ENCODE data around the gene GXYLT1. TPM values are rescaled to one million over a fixed set of nuclear protein-coding genes. Genes with fewer than 3 reads are reported as not detected.

The GXYLT1 gene
- total RNA-seq, 6 experiments from 2014 or later, result 9.3 to 13.8 (median 10.8) TPM

DNA sequence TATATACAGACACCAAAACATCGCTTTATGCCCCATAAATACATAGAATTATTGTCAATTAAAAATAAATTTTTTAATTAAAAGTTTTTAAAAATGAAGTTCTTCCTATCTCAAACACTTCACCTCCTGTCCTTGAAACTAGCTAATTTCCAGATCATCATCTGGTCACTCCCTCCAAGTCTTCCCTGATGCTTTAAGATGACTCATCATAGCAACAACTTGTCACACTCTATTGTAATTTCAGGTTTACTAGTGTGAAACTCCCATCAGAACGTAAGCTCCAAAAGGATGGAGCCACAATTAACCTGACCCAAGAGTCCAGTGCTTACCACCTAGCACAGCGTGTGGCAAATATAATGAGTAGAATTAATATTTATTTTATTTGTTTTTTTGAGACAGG, 16.3 kb downstream of the GXYLT1 start:
- H3K27ac ChIP-seq, result no peak overlapping the region
- WGBS (ENCODE audit: insufficient coverage, low coverage, low lambda C conversion rate, missing lambda C conversion rate), result 90% methylated on average over 3 of the region's 3 CpGs
- DNase-seq (no peak), ATAC-seq (no peak)
- H3K27me3 ChIP-seq, result no peaks in the 10 kb centered on the region
- H3K9me3 ChIP-seq, result no peaks in the 10 kb centered on the region
- peaks cover 0 to 37% (median 14%) of the 10 kb centered on the region in 4 donors for H3K4me1 ChIP-seq
- intact Hi-C loops (cut with DNase I), result loop anchor here in 1 of 2 donors (5.0 kb wide), 1 partner anchor 204 kb away; no protein-coding TSS in a partner anchor
- H3K36me3 ChIP-seq, result no peaks in the 10 kb centered on the region
- TF ChIP-seq, protein P1, sequence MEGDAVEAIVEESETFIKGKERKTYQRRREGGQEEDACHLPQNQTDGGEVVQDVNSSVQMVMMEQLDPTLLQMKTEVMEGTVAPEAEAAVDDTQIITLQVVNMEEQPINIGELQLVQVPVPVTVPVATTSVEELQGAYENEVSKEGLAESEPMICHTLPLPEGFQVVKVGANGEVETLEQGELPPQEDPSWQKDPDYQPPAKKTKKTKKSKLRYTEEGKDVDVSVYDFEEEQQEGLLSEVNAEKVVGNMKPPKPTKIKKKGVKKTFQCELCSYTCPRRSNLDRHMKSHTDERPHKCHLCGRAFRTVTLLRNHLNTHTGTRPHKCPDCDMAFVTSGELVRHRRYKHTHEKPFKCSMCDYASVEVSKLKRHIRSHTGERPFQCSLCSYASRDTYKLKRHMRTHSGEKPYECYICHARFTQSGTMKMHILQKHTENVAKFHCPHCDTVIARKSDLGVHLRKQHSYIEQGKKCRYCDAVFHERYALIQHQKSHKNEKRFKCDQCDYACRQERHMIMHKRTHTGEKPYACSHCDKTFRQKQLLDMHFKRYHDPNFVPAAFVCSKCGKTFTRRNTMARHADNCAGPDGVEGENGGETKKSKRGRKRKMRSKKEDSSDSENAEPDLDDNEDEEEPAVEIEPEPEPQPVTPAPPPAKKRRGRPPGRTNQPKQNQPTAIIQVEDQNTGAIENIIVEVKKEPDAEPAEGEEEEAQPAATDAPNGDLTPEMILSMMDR (IDR thresholded peaks at IDR 0.05), result no peak
- TF ChIP-seq POLR2A (IDR thresholded peaks at IDR 0.05), result no peak
- no peak overlapping the region for H3K4me3 ChIP-seq

DNA sequence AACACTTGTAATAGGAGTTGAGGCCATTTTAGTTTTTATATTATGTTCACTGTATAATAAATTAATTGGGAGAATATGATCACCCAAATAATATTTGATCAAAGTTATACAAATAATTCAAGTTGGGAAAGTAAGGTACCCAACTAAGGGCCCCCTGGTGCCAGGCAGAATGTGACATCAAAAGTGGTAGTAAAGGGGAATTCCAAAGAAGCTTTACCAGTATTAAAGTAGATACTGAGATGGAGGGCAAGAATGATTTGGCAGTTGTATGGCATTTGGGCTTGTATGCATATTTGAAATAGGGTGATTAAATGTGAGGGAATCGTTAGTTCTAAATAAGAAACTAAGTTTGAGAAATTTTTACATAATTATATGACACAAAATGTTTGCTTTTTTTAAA, 17.7 kb downstream of the GXYLT1 start:
- no peak overlapping the region for H3K27ac ChIP-seq
- DNase-seq (no peak), ATAC-seq (no peak)
- no peaks in the 10 kb centered on the region for H3K9me3 ChIP-seq
- no peak overlapping the region for H3K4me3 ChIP-seq
- WGBS (ENCODE audit: insufficient coverage, low coverage, low lambda C conversion rate, missing lambda C conversion rate), result 50% methylated on average over 1 of the region's 1 CpG
- intact Hi-C loops (cut with DNase I), result loop anchor here in 1 of 2 donors (5.0 kb wide), 1 partner anchor 205 kb away; no protein-coding TSS in a partner anchor
- H3K36me3 ChIP-seq, result no peaks in the 10 kb centered on the region
- TF ChIP-seq, protein P1 (IDR thresholded peaks at IDR 0.05), result no peak
- no peak for TF ChIP-seq POLR2A (IDR thresholded peaks at IDR 0.05)
- H3K27me3 ChIP-seq, result no peaks in the 10 kb centered on the region
- H3K4me1 ChIP-seq, result peaks cover 0 to 37% (median 14%) of the 10 kb centered on the region in 4 donors

- no peaks in the 10 kb centered on the region for H3K27me3 ChIP-seq
- no peak overlapping the region for H3K4me3 ChIP-seq
- ATAC-seq, result peak in 3 of 4 donors; percentile 22 to 48 (median 42)
- no peaks in the 10 kb centered on the region for H3K36me3 ChIP-seq
- H3K4me1 ChIP-seq, result peaks cover 0 to 25% (median 8%) of the 10 kb centered on the region in 4 donors
- no peaks in the 10 kb centered on the region for H3K9me3 ChIP-seq
- no peak overlapping the region for H3K27ac ChIP-seq
- intact Hi-C loops (cut with DNase I), result loop anchor here in 1 of 2 donors (5.0 kb wide), 1 partner anchor 207 kb away; no protein-coding TSS in a partner anchor
- 25% methylated on average over 1 of the region's 1 CpG for WGBS (ENCODE audit: insufficient coverage, low coverage, low lambda C conversion rate, missing lambda C conversion rate)
- no peak for TF ChIP-seq POLR2A (IDR thresholded peaks at IDR 0.05)
- TF ChIP-seq, protein P1 (IDR thresholded peaks at IDR 0.05), result no peak
- DNase-seq, result no peak
Measured at GRCh38 chr12:42125388-42125767, 19.3 kb downstream of the GXYLT1 start.

DNA sequence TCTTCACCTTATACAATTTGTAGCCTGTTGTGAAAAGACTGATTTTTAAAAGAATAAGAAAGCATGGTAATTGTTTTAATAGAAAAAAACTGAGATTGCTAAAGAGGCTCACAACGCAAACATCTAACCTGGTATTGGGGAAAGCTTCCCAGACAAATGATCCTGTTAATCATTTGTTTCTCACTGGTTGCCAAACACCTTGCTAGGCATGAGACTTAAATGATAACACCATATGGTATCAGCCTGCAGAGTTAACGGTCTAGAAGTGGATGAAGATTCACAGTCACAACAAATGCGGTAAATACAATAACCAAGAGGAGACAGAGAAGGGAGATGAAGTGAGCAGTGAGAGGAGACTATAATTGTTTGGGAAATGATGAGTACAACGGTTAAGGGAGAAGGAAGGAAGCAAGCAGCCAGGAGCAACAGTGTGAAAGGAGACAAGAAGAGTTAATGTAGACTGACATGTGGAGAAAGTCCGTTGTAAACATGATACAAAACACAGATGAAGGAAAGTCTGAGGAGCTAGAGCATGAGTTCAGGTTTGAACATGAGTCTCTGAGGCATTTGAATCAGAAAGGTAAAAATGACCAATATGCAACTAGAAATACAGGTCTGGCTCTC, 19.8 kb downstream of the GXYLT1 start:
- H3K9me3 ChIP-seq, result no peaks in the 10 kb centered on the region
- H3K4me3 ChIP-seq, result no peak overlapping the region
- intact Hi-C loops (cut with DNase I), result loop anchor here in 1 of 2 donors (5.0 kb wide), 1 partner anchor 207 kb away; no protein-coding TSS in a partner anchor
- DNase-seq, result no peak
- H3K27ac ChIP-seq, result no peak overlapping the region
- TF ChIP-seq POLR2A (IDR thresholded peaks at IDR 0.05), result no peak
- TF ChIP-seq, protein P1 (IDR thresholded peaks at IDR 0.05), result no peak
- H3K36me3 ChIP-seq, result no peaks in the 10 kb centered on the region
- H3K27me3 ChIP-seq, result no peaks in the 10 kb centered on the region
- H3K4me1 ChIP-seq, result peaks cover 0 to 20% (median 5%) of the 10 kb centered on the region in 4 donors
- peak; percentile 83 to 91 (median 86) for ATAC-seq
- 8% methylated on average over 5 of the region's 5 CpGs for WGBS (ENCODE audit: insufficient coverage, low coverage, low lambda C conversion rate, missing lambda C conversion rate)
